ENCODE measurements around the gene TTC12. TPM values are rescaled to one million over a fixed set of nuclear protein-coding genes. Genes with fewer than 3 reads are reported as not detected.

TTC12 gene
- total and polyA plus RNA-seq, 2 of the 8 experiments (the other 6 are each of a cell fraction or from before 2014, with no cell fraction given): 4.7 to 9.0 TPM

- TF ChIP-seq USF2 (IDR thresholded peaks at IDR 0.05; ENCODE audit: low read length) (no peak), BRCA1 (IDR thresholded peaks at IDR 0.05; ENCODE audit: low read depth, low read length) (no peak), GTF2F1 (IDR thresholded peaks at IDR 0.05; ENCODE audit: borderline replicate concordance, low read depth, low read length) (no peak), SRF (IDR thresholded peaks at IDR 0.05; ENCODE audit: low read depth, low read length) (no peak)
Observed at GRCh38 chr11:113279591-113279990, 34.8 kb upstream of the TTC12 start (continued).
